Spleen (tissue), 11 donors: ENCODE results near the gene POLA2. TPM values are rescaled to one million over a fixed set of nuclear protein-coding genes. Genes with fewer than 3 reads are reported as not detected.

Experiments used
- DNase-seq: peaks from one replicate; pipeline ENCODE4 v3.0.0-alpha.2; 2020
- H3K27ac ChIP-seq, 8 donors: fragments of 200-600 bp; sonication (generic) in 7 of 8; 1 replicate in 4 of 8; 2 replicates in 4 of 8; pipeline versions ENCODE4 v1.5.0 to v1.8.0; 2016 to 2021; ENCODE audit warnings: inconsistent platforms in 4 of 8, mild to moderate bottlenecking in 4 of 8, moderate library complexity in 1 of 8
- H3K27me3 ChIP-seq, 7 donors: fragments of 200-600 bp; sonication (generic) in 6 of 7; replicated peaks in 1 of 7; 1 replicate in 4 of 7; 2 replicates in 3 of 7; pipeline versions ENCODE4 v1.5.0 to v1.8.0; 2016 to 2021; ENCODE audit warnings: inconsistent platforms in 3 of 7, mild to moderate bottlenecking in 1 of 7
- H3K36me3 ChIP-seq, 6 donors: fragments of 200-600 bp; sonication (generic) in 5 of 6; 1 replicate in 4 of 6; 2 replicates in 2 of 6; pipeline versions ENCODE4 v1.5.0 to v1.8.0; 2016 to 2021; ENCODE audit warnings: inconsistent platforms in 2 of 6
- H3K4me1 ChIP-seq, 6 donors: fragments of 200-600 bp; sonication (generic) in 5 of 6; 1 replicate in 3 of 6; 2 replicates in 3 of 6; pipeline versions ENCODE4 v1.5.0 to v1.8.0; 2016 to 2021; ENCODE audit warnings: inconsistent platforms in 3 of 6
- H3K4me3 ChIP-seq, 8 donors: fragments of 200-600 bp; sonication (generic) in 7 of 8; 1 replicate in 4 of 8; 2 replicates in 4 of 8; pipeline versions ENCODE4 v1.5.0 to v1.8.0; 2016 to 2021; ENCODE audit warnings: inconsistent platforms in 4 of 8, mild to moderate bottlenecking in 4 of 8, moderate library complexity in 2 of 8
- H3K9me3 ChIP-seq, 8 donors: fragments of 200-600 bp; sonication (generic) in 7 of 8; 1 replicate in 4 of 8; 2 replicates in 4 of 8; pipeline versions ENCODE4 v1.5.0 to v1.8.0; 2016 to 2021; ENCODE audit warnings: inconsistent platforms in 4 of 8
- CTCF ChIP-seq, 11 experiments: fragments of 200-600 bp in 7 of 11; fragments of 450-650 bp in 4 of 11; sonication (generic) in 4 of 11; IDR thresholded peaks in 8 of 11; conservative IDR thresholded peaks in 3 of 11; 1 replicate in 7 of 11; 2 replicates in 4 of 11; pipeline versions ENCODE4 v1.4.0 to v1.8.0; 2016 to 2021; ENCODE audit warnings: antibody characterized with exemption in 11 of 11, inconsistent platforms in 4 of 11, mild to moderate bottlenecking in 1 of 11
- POLR2A ChIP-seq, 3 donors: fragments of 450-650 bp; IDR thresholded peaks; one replicate each; pipeline ENCODE4 v1.5.1; 2017; ENCODE audit warnings: antibody characterized with exemption in 3 of 3, mild to moderate bottlenecking in 1 of 3
- POLR2AphosphoS5 ChIP-seq, 3 donors: sonication (generic); formaldehyde crosslinking; IDR thresholded peaks; one replicate each; pipeline ENCODE4 v1.5.1; 2017; ENCODE audit warnings: antibody characterized with exemption in 3 of 3
- WGBS, 5 donors: extraction: QIAGEN DNeasy Blood & Tissue Kit in 3 of 5; methylation state at CpG; one replicate each; pipeline versions ENCODE4 v1.1.5 to v1.1.7; 2013 to 2018; 5-methylcytosine and 5-hydroxymethylcytosine counted together
- intact Hi-C: fragments of 100-400 bp; cut with DNase I; formaldehyde crosslinking; loops from one replicate; pipeline ENCODE4 v1.15.0; 2023; ENCODE audit warnings: low total_unique reads
- polyA plus RNA-seq, 3 donors: library from polyadenylated mRNA; stranded (reverse); fragments of 200-250 nt; gene quantifications; one replicate each; pipeline ENCODE4 v1.2.1, GENCODE V29; 2013
- total RNA-seq, 7 donors: library from RNA; depleted of rRNA in 3 of 7; stranded (reverse); fragments of >200 nt in 3 of 7; fragmentation: NEBNext Ultra II Directional in 4 of 7; extraction: Animal tissue kit (Norgen Biotek cat#: 25700) in 4 of 7; gene quantifications; one replicate each; pipeline versions ENCODE4 v1.1.0 to v1.2.1, GENCODE V29; 2016 to 2021
- donor health status: healthy with polysubstance abuse.
- donor health status: DM: no; HTN: no; CAD: no; lungs with moderate emphysema.
- donor health status: DM: no; HTN: no; CAD: no.
- donor health status: Bipolar disorder and iron deficiency.
- donor health status: healthy.
- donor health status: DM: no; HTN: no; CAD: no.
- donor health status: DM: yes; HTN: yes; CAD: no.

POLA2 gene
- total and polyA plus RNA-seq, 10 donors, result 9.0 to 25.9 (median 14.1) TPM

- no peaks in the 10 kb centered on the region for H3K27me3 ChIP-seq
- H3K9me3 ChIP-seq, result no peaks in the 10 kb centered on the region
- H3K27ac ChIP-seq, result peak overlapping the region; percentile 36 to 82 (median 70)
- DNase-seq, result no peak
- no peak overlapping the region for H3K4me3 ChIP-seq
- peaks cover 0 to 33% (median 0%) of the 10 kb centered on the region in 6 donors for H3K36me3 ChIP-seq
- TF ChIP-seq POLR2A (IDR thresholded peaks at IDR 0.05) (no peak), POLR2AphosphoS5 (IDR thresholded peaks at IDR 0.05) (no peak), CTCF (IDR thresholded peaks at IDR 0.05 in 8 of 11, conservative IDR thresholded peaks at IDR 0.05 in 3 of 11) (no peak)
- WGBS, 5 donors, result 69 to 89% (median 78%) methylated on average over 6 of the region's 6 CpGs
- H3K4me1 ChIP-seq, result peaks cover 20 to 62% (median 46%) of the 10 kb centered on the region in 6 donors
- intact Hi-C loops, result no loop called here
Measured at GRCh38 chr11:65307298-65308229, 45.8 kb downstream of the POLA2 start.

GRCh38 chr11:65308281-65308891, 46.6 kb downstream of the POLA2 start:
- no peak overlapping the region for H3K4me3 ChIP-seq
- H3K27ac ChIP-seq, result peak overlapping the region; percentile 36 to 82 (median 70)
- 8 to 20% (median 13%) methylated on average over 3 to 7 of the region's 7 CpGs for WGBS, 5 donors
- peak; percentile 79 to 85 (median 83) for TF ChIP-seq POLR2AphosphoS5 (IDR thresholded peaks at IDR 0.05)
- TF ChIP-seq POLR2A (IDR thresholded peaks at IDR 0.05), result no peak
- TF ChIP-seq CTCF (IDR thresholded peaks at IDR 0.05 in 8 of 11, conservative IDR thresholded peaks at IDR 0.05 in 3 of 11), result peak in 1 of 11 experiments; percentile 9
- H3K4me1 ChIP-seq, result peaks cover 20 to 66% (median 49%) of the 10 kb centered on the region in 6 donors
- H3K27me3 ChIP-seq, result no peaks in the 10 kb centered on the region
- intact Hi-C loops, result no loop called here
- peak; percentile 86 for DNase-seq
- H3K9me3 ChIP-seq, result no peaks in the 10 kb centered on the region
- peaks cover 0 to 31% (median 0%) of the 10 kb centered on the region in 6 donors for H3K36me3 ChIP-seq

GRCh38 chr11:65309006-65309405, 47.2 kb downstream of the POLA2 start:
- Histone ChIP-seq H3K27ac (peak overlapping the region; percentile 36 to 82 (median 70)), H3K27me3 (peaks cover 0 to 5% (median 0%) of the 10 kb centered on the region in 7 donors), H3K4me1 (peaks cover 20 to 72% (median 53%) of the 10 kb centered on the region in 6 donors), H3K4me3 (no peak overlapping the region), H3K9me3 (no peaks in the 10 kb centered on the region), H3K36me3 (peaks cover 0 to 25% (median 0%) of the 10 kb centered on the region in 6 donors)
- no peak for DNase-seq
- TF ChIP-seq CTCF (IDR thresholded peaks at IDR 0.05 in 8 of 11, conservative IDR thresholded peaks at IDR 0.05 in 3 of 11), result no peak
- no peak for TF ChIP-seq POLR2A (IDR thresholded peaks at IDR 0.05)
- no peak for TF ChIP-seq POLR2AphosphoS5 (IDR thresholded peaks at IDR 0.05)
- intact Hi-C loops, result no loop called here
- 45 to 70% (median 48%) methylated on average over 3 to 5 of the region's 5 CpGs for WGBS, 5 donors
